MCF 10A (cell line): ENCODE measurements around the gene PABPN1L. TPM values are rescaled to one million over a fixed set of nuclear protein-coding genes. Genes with fewer than 3 reads are reported as not detected.

Experiments used
- BruUV-seq: library from RNA; stranded (reverse); fragments of 400-500 nt; replicated peaks from 2 replicates; lab custom pipeline; 2021; lab: Mats Ljungman, UMichigan
- CTCF ChIA-PET: fragments of 300-600 bp; sonication (Branson Sonifier 250); formaldehyde crosslinking; extraction: SDS; loops from one replicate; lab custom pipeline; 2021; ENCODE audit warnings: antibody characterized with exemption, inconsistent platforms; lab: Yijun Ruan, JAX
- POLR2A ChIA-PET: fragments of 300-600, 350-650 bp; sonication (Branson Sonifier 250); formaldehyde crosslinking; extraction: SDS; loops from one replicate; lab custom pipeline; 2020; ENCODE audit warnings: antibody characterized with exemption, inconsistent platforms; lab: Yijun Ruan, JAX
- DNase-seq: peaks from one replicate; pipeline ENCODE4 v3.0.0-alpha.2; 2018; ENCODE audit not compliant: unreplicated experiment
- H3K27ac Mint-ChIP-seq: one replicate; pipeline ENCODE4 v1.8.0; 2022; ENCODE audit warnings: mild to moderate bottlenecking, low read depth, mixed read lengths; ENCODE audit not compliant: unreplicated experiment
- H3K27me3 Mint-ChIP-seq: one replicate; pipeline ENCODE4 v1.8.0; 2022; ENCODE audit warnings: mixed read lengths; ENCODE audit not compliant: insufficient read depth, unreplicated experiment
- H3K36me3 Mint-ChIP-seq: one replicate; pipeline ENCODE4 v1.8.0; 2022; ENCODE audit warnings: mild to moderate bottlenecking, moderate library complexity, mixed read lengths; ENCODE audit not compliant: insufficient read depth, unreplicated experiment
- H3K4me1 Mint-ChIP-seq: one replicate; pipeline ENCODE4 v1.8.0; 2022; ENCODE audit warnings: mixed read lengths; ENCODE audit not compliant: insufficient read depth, unreplicated experiment
- H3K4me3 Mint-ChIP-seq: one replicate; pipeline ENCODE4 v1.8.0; 2022; ENCODE audit warnings: mild to moderate bottlenecking, moderate library complexity, mixed read lengths; ENCODE audit not compliant: unreplicated experiment
- H3K9me3 Mint-ChIP-seq: one replicate; pipeline ENCODE4 v1.8.0; 2022; ENCODE audit warnings: mixed read lengths; ENCODE audit not compliant: unreplicated experiment
- intact Hi-C: fragments of 100-400 bp; cut with micrococcal nuclease; formaldehyde crosslinking; loops from 2 replicates; pipeline ENCODE4 v1.14.1; 2022
- total RNA-seq: library from RNA; stranded (reverse); gene quantifications from 2 replicates; pipeline ENCODE4 v1.2.3, GENCODE V29; 2022
- TF ChIP-seq, protein P1 (sequence below): fragments of 200-600 bp; IDR thresholded peaks from one replicate; pipeline ENCODE4 v1.8.0; 2022; ENCODE audit warnings: antibody characterized with exemption, mild to moderate bottlenecking; ENCODE audit not compliant: unreplicated experiment

PABPN1L gene
- total RNA-seq, 1 experiment from 2014 or later, result not detected

DNA sequence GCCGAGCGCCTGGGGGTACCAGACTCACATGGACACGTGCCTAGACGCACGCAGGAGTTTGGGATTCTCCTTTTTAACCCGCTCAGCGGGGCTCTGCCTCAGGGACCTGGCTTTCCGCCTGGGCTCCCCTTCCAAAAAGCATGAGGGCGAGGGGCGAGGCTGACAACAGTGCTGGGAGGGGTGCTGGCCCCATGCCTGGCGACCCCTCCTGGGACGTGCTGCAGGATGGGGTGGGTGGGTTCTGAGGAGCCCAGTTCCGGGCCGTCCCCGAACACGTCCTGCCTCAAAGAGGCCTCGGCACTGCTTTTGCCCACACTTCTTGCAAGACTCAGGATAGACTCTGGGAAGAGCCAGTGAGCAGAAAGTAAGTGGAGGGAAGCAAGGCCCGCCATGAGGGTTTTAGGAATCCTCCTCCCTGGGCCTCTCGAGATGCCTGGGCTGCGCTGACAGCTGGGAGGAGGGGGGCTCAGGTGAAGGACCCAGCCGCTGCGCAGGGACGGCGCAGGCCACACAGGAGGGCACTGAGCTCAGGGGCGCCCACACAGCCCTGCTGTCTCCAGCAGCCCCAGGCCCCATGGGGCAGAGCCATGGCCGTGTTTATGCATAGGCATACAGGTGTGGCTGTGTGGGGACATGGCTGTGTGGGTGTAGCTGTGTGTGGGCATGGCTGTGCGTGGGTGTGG, 15.4 kb upstream of the PABPN1L start:
- Mint-ChIP-seq H3K9me3 (no peaks in the 10 kb centered on the region), H3K27ac (no peak overlapping the region), H3K4me3 (no peak overlapping the region), H3K4me1 (peaks cover 13% of the 10 kb centered on the region), H3K36me3 (no peaks in the 10 kb centered on the region), H3K27me3 (peaks cover 14% of the 10 kb centered on the region)
- POLR2A ChIA-PET, result no interaction called here
- TF ChIP-seq, protein P1, sequence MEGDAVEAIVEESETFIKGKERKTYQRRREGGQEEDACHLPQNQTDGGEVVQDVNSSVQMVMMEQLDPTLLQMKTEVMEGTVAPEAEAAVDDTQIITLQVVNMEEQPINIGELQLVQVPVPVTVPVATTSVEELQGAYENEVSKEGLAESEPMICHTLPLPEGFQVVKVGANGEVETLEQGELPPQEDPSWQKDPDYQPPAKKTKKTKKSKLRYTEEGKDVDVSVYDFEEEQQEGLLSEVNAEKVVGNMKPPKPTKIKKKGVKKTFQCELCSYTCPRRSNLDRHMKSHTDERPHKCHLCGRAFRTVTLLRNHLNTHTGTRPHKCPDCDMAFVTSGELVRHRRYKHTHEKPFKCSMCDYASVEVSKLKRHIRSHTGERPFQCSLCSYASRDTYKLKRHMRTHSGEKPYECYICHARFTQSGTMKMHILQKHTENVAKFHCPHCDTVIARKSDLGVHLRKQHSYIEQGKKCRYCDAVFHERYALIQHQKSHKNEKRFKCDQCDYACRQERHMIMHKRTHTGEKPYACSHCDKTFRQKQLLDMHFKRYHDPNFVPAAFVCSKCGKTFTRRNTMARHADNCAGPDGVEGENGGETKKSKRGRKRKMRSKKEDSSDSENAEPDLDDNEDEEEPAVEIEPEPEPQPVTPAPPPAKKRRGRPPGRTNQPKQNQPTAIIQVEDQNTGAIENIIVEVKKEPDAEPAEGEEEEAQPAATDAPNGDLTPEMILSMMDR, result no peak
- BruUV-seq, result no TSS peak
- CTCF ChIA-PET, result interaction anchor here (0.7 to 1.8 kb wide), 2 partner anchors 25 to 1836 kb away, joined by 3 to 4 read pairs; partner anchors contain the start of gene TRAPPC2L
- intact Hi-C loops, result no loop called here
- no peak for DNase-seq

- H3K27ac Mint-ChIP-seq, result no peak overlapping the region
- ChIA-PET POLR2A (interaction anchor here (2.7 kb wide), 1 partner anchor 24 kb away, joined by 8 read pairs; the partner anchor contains the start of genes GALNS and TRAPPC2L), CTCF (interaction anchor here (0.5 to 1.8 kb wide), 3 partner anchors 24 to 1835 kb away, joined by 3 to 4 read pairs (median 3); partner anchors contain the start of gene TRAPPC2L)
- no peaks in the 10 kb centered on the region for H3K36me3 Mint-ChIP-seq
- H3K9me3 Mint-ChIP-seq, result no peaks in the 10 kb centered on the region
- TF ChIP-seq, protein P1, result no peak
- peaks cover 13% of the 10 kb centered on the region for H3K4me1 Mint-ChIP-seq
- H3K4me3 Mint-ChIP-seq, result no peak overlapping the region
- BruUV-seq, result no TSS peak
- H3K27me3 Mint-ChIP-seq, result peaks cover 21% of the 10 kb centered on the region
- intact Hi-C loops, result no loop called here
- DNase-seq, result no peak
Measured at GRCh38 chr16:88881007-88881615, 14.7 kb upstream of the PABPN1L start.

GRCh38 chr16:88880226-88881006, 14.0 kb upstream of the PABPN1L start:
- BruUV-seq, result no TSS peak
- DNase-seq, result no peak
- ChIA-PET POLR2A (interaction anchor here (2.7 kb wide), 1 partner anchor 23 kb away, joined by 8 read pairs; the partner anchor contains the start of genes GALNS and TRAPPC2L), CTCF (interaction anchor here (0.5 to 1.8 kb wide), 3 partner anchors 23 to 437 kb away, joined by 3 to 4 read pairs (median 3); partner anchors contain the start of gene TRAPPC2L)
- TF ChIP-seq, protein P1, result no peak
- Mint-ChIP-seq H3K27ac (no peak overlapping the region), H3K4me3 (no peak overlapping the region), H3K36me3 (no peaks in the 10 kb centered on the region), H3K4me1 (peaks cover 13% of the 10 kb centered on the region), H3K27me3 (peaks cover 28% of the 10 kb centered on the region), H3K9me3 (no peaks in the 10 kb centered on the region)
- intact Hi-C loops, result no loop called here
